Esophagus squamous epithelium (tissue), 5 donors: ENCODE measurements around the gene PWP1. TPM values are rescaled to one million over a fixed set of nuclear protein-coding genes. Genes with fewer than 3 reads are reported as not detected.
"Not testable (repeated sequence)": the region's sequence is repeated elsewhere in the genome, so short reads cannot be mapped to it uniquely, and the experiment has no call there.

ENCODE experiments used
- DNase-seq: peaks from one replicate; lab custom pipeline; 2025; lab: John Stamatoyannopoulos, UW
- H3K27ac ChIP-seq, 4 donors: fragments of 200-600 bp; sonication (generic); one replicate each; pipeline ENCODE4 v1.5.1; 2016 to 2019; ENCODE audit warnings: mild to moderate bottlenecking in 1 of 4
- H3K27me3 ChIP-seq, 4 donors: fragments of 200-600 bp; sonication (generic); 1 replicate in 3 of 4; 2 replicates in 1 of 4; pipeline versions ENCODE4 v1.5.1 to v1.6.0; 2017 to 2021; ENCODE audit warnings: antibody characterized with exemption in 1 of 4
- H3K36me3 ChIP-seq, 3 donors: fragments of 200-600 bp; sonication (generic); one replicate each; pipeline ENCODE4 v1.5.1; 2016 to 2019
- H3K4me1 ChIP-seq, 3 donors: fragments of 200-600 bp; sonication (generic); one replicate each; pipeline ENCODE4 v1.5.1; 2017 to 2019
- H3K4me3 ChIP-seq, 4 donors: fragments of 200-600 bp; sonication (generic); 1 replicate in 3 of 4; 2 replicates in 1 of 4; pipeline ENCODE4 v1.5.1; 2016 to 2019; ENCODE audit warnings: mild to moderate bottlenecking in 2 of 4, moderate library complexity in 1 of 4
- H3K9me3 ChIP-seq, 3 donors: fragments of 200-600 bp; sonication (generic); one replicate each; pipeline ENCODE4 v1.5.1; 2016 to 2019
- POLR2A ChIP-seq, 4 donors: fragments of 450-650 bp; IDR thresholded peaks; one replicate each; pipeline ENCODE4 v1.6.1; 2017; ENCODE audit warnings: antibody characterized with exemption in 4 of 4, mild to moderate bottlenecking in 4 of 4, moderate library complexity in 3 of 4
- WGBS, 2 donors: methylation state at CpG; one replicate each; pipeline ENCODE4 v1.1.5; 2018; 5-methylcytosine and 5-hydroxymethylcytosine counted together
- intact Hi-C: fragments of 100-400 bp; cut with DNase I; formaldehyde crosslinking; loops from one replicate; pipeline ENCODE4 v1.15.0; 2022
- total RNA-seq, 4 donors: library from RNA; depleted of rRNA; stranded (reverse); fragments of >200 nt; gene quantifications; one replicate each; pipeline ENCODE4 v1.1.0, GENCODE V29; 2016
- TF ChIP-seq, protein P1 (sequence below), 6 experiments: fragments of 450-650 bp in 4 of 6; fragments of 200-600 bp in 2 of 6; sonication (generic) in 2 of 6; IDR thresholded peaks; one replicate each; pipeline ENCODE4 v1.5.1; 2016 to 2019; ENCODE audit warnings: antibody characterized with exemption in 6 of 6, mild to moderate bottlenecking in 4 of 6, moderate library complexity in 4 of 6
- donor health status: DM: yes; HTN: yes; CAD: no.

The PWP1 gene
- total RNA-seq, 4 donors from 2014 or later, result 36.9 to 91.0 (median 48.7) TPM

DNA sequence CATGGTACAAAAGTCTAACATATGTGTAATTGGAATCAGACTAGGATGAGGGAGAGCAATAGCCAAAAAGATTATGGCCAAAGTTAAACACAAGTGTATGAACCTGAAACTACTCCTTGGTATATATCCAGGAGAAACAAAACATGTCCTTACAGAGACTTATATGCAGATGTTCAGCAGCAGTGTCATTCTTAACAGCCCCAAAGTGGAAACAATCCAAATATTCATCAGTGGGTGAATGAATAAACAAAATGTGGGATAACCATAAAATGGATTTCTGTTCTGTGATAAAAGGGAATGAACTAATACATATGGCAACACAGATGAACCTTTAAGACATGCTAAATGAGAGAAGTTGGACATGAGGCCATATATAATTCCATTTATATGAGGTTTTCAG lies 30.2 kb downstream of the PWP1 start:
- Histone ChIP-seq H3K27me3 (no peaks in the 10 kb centered on the region), H3K36me3 (peaks cover 5 to 58% (median 22%) of the 10 kb centered on the region in 3 donors), H3K27ac (no peak overlapping the region), H3K4me1 (no peaks in the 10 kb centered on the region), H3K4me3 (no peak overlapping the region), H3K9me3 (no peaks in the 10 kb centered on the region)
- TF ChIP-seq POLR2A (IDR thresholded peaks at IDR 0.05), result no peak
- TF ChIP-seq, protein P1, sequence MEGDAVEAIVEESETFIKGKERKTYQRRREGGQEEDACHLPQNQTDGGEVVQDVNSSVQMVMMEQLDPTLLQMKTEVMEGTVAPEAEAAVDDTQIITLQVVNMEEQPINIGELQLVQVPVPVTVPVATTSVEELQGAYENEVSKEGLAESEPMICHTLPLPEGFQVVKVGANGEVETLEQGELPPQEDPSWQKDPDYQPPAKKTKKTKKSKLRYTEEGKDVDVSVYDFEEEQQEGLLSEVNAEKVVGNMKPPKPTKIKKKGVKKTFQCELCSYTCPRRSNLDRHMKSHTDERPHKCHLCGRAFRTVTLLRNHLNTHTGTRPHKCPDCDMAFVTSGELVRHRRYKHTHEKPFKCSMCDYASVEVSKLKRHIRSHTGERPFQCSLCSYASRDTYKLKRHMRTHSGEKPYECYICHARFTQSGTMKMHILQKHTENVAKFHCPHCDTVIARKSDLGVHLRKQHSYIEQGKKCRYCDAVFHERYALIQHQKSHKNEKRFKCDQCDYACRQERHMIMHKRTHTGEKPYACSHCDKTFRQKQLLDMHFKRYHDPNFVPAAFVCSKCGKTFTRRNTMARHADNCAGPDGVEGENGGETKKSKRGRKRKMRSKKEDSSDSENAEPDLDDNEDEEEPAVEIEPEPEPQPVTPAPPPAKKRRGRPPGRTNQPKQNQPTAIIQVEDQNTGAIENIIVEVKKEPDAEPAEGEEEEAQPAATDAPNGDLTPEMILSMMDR (IDR thresholded peaks at IDR 0.05), result no peak
- DNase-seq, result no peak
- intact Hi-C loops, result no loop called here

DNA sequence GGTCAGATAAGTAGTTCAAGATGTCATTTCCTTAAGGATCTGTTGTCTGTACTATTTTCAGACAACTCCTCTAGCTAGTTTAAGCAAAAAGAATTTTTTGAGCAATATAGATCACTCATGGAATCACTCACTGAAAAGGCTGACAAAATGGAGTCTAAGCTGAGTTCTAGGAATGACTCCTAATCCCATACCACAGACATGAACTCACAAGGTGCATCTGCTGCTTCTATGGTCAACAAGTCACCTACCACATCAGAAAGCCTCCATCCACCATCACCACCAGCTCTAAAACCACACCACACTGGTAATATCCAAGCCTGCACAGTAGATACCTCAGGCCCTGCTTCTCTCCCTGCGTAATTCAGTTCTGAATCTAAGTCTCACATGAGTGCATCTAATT lies 33.0 kb downstream of the PWP1 start:
- Histone ChIP-seq H3K4me3 (no peak overlapping the region), H3K4me1 (no peaks in the 10 kb centered on the region), H3K36me3 (peaks cover 3 to 47% (median 7%) of the 10 kb centered on the region in 3 donors), H3K9me3 (no peaks in the 10 kb centered on the region), H3K27me3 (no peaks in the 10 kb centered on the region), H3K27ac (no peak overlapping the region)
- 90 to 100% methylated on average over 1 of the region's 1 CpG for WGBS, 2 donors
- intact Hi-C loops, result no loop called here
- TF ChIP-seq, protein P1 (IDR thresholded peaks at IDR 0.05), result no peak
- TF ChIP-seq POLR2A (IDR thresholded peaks at IDR 0.05), result no peak
- no peak for DNase-seq

DNA sequence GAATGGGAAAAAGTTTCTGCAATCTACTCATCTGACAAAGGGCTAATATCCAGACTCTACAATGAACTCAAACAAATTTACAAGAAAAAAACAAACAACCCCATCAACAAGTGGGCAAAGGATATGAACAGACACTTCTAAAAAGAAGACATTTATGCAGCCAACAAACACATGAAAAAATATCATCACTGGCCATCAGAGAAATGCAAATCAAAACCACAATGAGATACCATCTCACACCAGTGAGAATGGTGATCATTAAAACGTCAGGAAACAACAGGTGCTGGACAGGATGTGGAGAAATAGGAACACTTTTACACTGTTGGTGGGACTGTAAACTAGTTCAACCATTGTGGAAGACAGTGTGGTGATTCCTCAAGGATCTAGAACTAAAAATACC lies 41.7 kb downstream of the PWP1 start:
- 60 to 80% methylated on average over 1 of the region's 1 CpG for WGBS, 2 donors
- H3K4me1 ChIP-seq, DNase-seq, H3K9me3 ChIP-seq, H3K27ac ChIP-seq, intact Hi-C loops, H3K27me3 ChIP-seq, H3K4me3 ChIP-seq: not testable (repeated sequence)
- peaks cover 0 to 11% (median 0%) of the 10 kb centered on the region in 3 donors for H3K36me3 ChIP-seq

DNA sequence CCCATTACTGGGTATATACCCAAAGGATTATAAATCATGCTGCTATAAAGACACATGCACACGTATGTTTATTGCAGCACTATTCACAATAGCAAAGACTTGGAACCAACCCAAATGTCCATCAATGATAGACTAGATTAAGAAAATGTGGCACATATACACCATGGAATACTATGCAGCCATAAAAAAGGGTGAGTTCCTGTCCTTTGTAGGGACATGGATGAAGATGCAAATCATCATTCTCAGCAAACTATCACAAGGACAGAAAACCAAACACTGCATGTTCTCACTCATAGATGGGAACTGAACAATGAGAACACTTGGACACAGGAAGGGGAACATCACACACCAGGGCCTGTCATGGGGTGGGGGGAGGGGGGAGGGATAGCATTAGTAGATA lies 42.1 kb downstream of the PWP1 start:
- H3K4me1 ChIP-seq, H3K4me3 ChIP-seq, DNase-seq, H3K27me3 ChIP-seq, H3K27ac ChIP-seq, intact Hi-C loops, H3K9me3 ChIP-seq: not testable (repeated sequence)
- WGBS, 2 donors, result 83 to 100% methylated on average over 1 of the region's 1 CpG
- H3K36me3 ChIP-seq, result peaks cover 0 to 11% (median 0%) of the 10 kb centered on the region in 3 donors

DNA sequence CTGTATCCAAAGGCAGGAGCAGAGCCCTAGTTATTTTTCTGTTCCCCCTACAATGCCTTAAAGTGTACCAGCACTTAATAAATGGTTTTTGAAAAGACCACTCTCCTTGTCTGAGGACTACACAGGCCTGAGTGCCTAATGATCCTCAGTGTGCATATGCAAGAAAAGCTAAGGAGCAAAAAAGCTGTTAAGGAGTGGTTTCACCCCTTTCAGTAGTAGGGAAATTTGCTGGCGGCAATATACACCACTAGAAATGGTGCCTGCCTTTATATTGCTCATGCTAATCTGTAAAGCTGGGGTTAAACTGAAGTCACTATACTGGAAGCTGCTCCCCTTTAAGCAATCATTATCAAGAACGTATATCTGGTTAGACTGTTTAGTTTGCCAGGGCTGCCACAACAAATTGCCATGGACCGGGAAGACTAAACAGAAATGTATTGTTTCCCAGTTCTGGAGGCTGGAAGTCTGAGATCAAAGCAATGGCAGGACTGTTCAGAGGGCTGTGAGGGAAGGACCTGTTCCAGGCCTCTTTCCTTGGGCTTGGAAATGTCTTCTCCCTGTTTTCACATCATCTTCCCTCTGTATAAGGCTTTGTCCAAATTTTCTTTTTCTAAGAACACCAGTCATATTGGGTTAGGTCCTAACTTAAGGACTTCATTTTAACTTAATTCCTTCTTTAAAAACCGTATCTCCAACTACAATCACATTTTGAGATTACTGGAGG lies 45.2 kb downstream of the PWP1 start:
- Histone ChIP-seq H3K4me3 (no peak overlapping the region), H3K4me1 (peaks cover 0 to 7% (median 0%) of the 10 kb centered on the region in 3 donors), H3K27me3 (no peaks in the 10 kb centered on the region), H3K9me3 (no peaks in the 10 kb centered on the region), H3K27ac (peak overlapping the region in 3 of 4 donors; percentile 5 to 65 (median 42)), H3K36me3 (peaks cover 4 to 37% (median 9%) of the 10 kb centered on the region in 3 donors)
- 48 to 55% methylated on average over 4 of the region's 4 CpGs for WGBS, 2 donors
- TF ChIP-seq, protein P1 (IDR thresholded peaks at IDR 0.05), result no peak
- no peak for TF ChIP-seq POLR2A (IDR thresholded peaks at IDR 0.05)
- DNase-seq, result no peak
- intact Hi-C loops, result no loop called here

DNA sequence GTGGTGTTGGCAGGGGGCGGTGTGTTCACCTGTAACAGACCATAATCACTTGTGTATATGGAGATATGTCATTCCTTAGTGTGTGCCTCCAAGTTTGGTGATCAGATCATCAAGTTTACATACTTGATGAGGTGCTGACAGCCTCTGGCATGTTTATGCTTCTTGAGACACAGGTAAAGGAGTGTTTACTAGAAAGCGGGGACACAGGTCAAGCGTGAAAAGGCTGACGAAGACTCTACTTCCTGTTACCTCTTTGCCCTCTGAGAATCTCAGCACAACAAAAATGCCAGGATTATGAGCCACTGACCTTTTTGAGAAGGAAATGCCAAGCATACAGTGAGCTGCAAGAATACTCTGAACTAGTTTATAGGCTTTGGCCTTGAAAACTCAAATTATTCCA lies 45.8 kb downstream of the PWP1 start:
- H3K4me1 ChIP-seq, result peaks cover 0 to 7% (median 0%) of the 10 kb centered on the region in 3 donors
- 58 to 71% methylated on average over 4 of the region's 4 CpGs for WGBS, 2 donors
- no peak for DNase-seq
- peak overlapping the region in 2 of 4 donors; percentile 42 to 65 for H3K27ac ChIP-seq
- peaks cover 4 to 43% (median 12%) of the 10 kb centered on the region in 3 donors for H3K36me3 ChIP-seq
- H3K9me3 ChIP-seq, result no peaks in the 10 kb centered on the region
- H3K4me3 ChIP-seq, result no peak overlapping the region
- H3K27me3 ChIP-seq, result no peaks in the 10 kb centered on the region
- no peak for TF ChIP-seq POLR2A (IDR thresholded peaks at IDR 0.05)
- TF ChIP-seq, protein P1 (IDR thresholded peaks at IDR 0.05), result no peak
- intact Hi-C loops, result no loop called here
